HG02571 (cell line): ENCODE results near the gene SCAND1.
"Not testable (repeated sequence)": the region's sequence is repeated elsewhere in the genome, so short reads cannot be mapped to it uniquely, and the experiment has no call there.

Experiments
- ATAC-seq: cut with Tn5 transposase; IDR thresholded peaks from one replicate; pipeline ENCODE4 v1.9.1; 2021; ENCODE audit warnings: mild to moderate bottlenecking, moderate library complexity; ENCODE audit not compliant: unreplicated experiment

Gene SCAND1

GRCh38 chr20:35954200-35954906, at the start of gene SCAND1:
Gene SCAND1, minus strand, starts transcription at chr20:35954502. Its CDS starts 218 bp downstream, at chr20:35954284.
- peak; percentile 84 for ATAC-seq

DNA sequence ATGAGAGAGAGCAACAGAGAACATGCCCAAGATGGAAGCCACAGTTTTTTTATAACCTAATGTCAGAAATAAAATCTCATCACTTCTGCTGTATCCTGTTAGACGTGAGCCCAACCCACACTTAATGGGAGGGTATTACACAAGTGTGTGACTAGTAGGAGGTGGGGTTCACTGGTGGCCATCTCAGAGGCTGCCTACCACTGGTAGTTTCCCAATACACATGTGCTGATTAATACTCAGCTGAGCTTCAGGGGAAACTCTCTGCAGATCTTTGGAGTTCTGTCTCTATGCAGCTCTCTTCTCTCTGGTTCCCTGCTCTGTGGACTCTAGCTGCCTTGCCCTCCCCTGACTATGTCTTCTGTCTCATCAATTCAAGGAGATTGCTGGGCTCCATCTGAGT, 49.7 kb upstream of the SCAND1 start:
- ATAC-seq, result no peak

GRCh38 chr20:36002855-36003254, 48.6 kb upstream of the SCAND1 start:
- ATAC-seq, result no peak

- not testable (repeated sequence) for ATAC-seq
Observed at GRCh38 chr20:36001331-36001730, 47.0 kb upstream of the SCAND1 start.

- not testable (repeated sequence) for ATAC-seq
Observed at GRCh38 chr20:35996492-35996891, 42.2 kb upstream of the SCAND1 start.

DNA sequence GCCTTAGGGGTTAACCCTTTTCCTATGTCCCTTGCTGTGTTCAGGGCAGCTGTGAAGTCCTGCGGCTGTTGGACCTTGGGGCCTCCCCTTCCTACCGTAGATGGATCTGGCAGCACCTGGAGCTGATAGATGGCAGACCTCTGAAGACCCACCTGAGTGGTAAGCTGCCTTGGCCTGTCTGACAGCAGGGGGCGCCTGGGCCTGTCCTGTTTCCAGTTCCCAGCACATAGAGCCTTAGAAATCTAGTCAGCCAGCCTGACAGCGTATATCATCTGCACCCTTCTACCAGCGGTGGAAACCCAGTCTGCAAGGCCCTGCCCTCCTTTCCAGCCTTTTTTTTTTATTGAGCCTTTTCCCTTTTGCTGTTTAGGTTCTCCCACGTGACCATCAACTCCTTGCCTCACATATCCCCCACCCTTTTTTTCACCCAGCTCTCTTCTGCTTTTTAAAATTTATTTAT, 40.7 kb upstream of the SCAND1 start:
- ATAC-seq, result no peak

- no peak for ATAC-seq
Observed at GRCh38 chr20:35992713-35993335, 38.5 kb upstream of the SCAND1 start.

DNA sequence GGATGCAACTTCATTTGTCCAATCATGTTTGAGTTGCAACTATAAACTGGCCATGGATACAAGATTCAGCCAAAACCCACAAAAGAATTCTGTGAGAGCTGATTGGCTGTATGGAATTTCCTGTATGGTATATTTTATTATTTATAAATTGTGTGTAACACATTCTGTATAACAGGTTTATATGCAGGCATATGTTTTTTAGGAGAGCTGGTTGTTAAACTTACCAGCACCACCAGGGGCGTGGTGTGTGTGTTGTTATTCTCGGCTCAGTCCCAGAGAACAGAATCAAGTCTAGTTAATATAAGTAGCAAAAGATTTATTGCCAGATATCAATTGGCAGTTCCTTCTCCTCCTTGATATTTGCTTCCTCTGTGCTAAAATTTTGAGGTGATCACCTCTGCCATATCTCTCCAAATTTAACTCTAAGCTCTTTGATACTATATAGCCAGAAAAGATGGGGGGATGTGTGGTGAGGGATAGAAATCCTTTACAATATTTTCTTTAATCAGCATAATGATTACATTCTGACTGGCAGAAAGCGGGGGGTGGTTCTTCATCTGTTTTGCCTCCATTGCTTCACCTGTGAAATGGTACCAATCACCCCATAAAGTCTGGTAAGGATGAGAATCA, 37.0 kb upstream of the SCAND1 start:
- ATAC-seq, result no peak

- ATAC-seq, result no peak
Observed at GRCh38 chr20:35988910-35989463, 34.7 kb upstream of the SCAND1 start.

DNA sequence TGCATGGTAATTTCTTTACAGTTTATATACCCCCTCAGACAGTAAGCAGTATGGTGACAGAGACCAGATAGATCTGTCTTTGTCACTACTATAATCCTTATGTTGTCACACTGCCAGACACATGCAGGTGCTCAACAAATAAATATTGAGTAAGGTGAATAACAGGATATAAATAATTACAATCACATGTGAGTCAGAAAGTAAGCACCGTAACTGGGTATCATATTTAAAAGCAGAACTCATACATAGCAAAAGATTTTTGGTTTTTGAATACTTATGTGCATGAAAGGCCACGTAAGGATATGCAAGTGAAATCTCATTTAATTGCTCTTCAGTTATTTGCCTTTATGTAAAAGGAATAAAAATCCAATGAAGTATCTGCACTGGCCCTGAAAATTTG, 31.5 kb upstream of the SCAND1 start:
- ATAC-seq, result no peak

DNA sequence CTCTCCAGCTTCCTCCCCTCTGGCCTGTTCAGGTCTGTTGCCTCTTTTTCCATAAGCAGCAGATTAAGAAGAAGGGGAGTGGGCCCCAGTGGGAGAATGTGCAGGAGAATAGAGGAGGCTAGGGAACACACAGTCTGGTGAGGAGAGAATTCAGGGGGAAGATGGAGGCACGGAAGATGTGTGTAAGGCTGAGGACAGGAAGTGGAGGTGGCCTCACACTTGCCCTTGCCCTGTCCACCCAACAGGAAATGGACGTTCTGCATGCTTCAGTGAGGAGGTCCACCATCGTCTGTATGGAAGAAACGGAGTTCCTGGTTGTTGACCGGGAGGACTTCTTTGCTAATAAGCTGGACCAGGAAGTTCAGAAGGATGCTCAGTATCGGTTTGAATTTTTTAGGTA, 30.1 kb upstream of the SCAND1 start:
- ATAC-seq, result no peak

GRCh38 chr20:35981969-35982368, 27.7 kb upstream of the SCAND1 start:
- ATAC-seq, result no peak

- ATAC-seq, result no peak
Observed at GRCh38 chr20:35979544-35979943, 25.2 kb upstream of the SCAND1 start.

- ATAC-seq, result no peak
Observed at GRCh38 chr20:35978041-35978513, 23.8 kb upstream of the SCAND1 start.

GRCh38 chr20:35975576-35976373, 21.5 kb upstream of the SCAND1 start:
- no peak for ATAC-seq

- ATAC-seq, result no peak
Observed at GRCh38 chr20:35974256-35974655, 20.0 kb upstream of the SCAND1 start.

- ATAC-seq, result no peak
Observed at GRCh38 chr20:35972462-35972861, 18.2 kb upstream of the SCAND1 start.

- ATAC-seq, result no peak
Observed at GRCh38 chr20:35971981-35972380, 17.7 kb upstream of the SCAND1 start.

- ATAC-seq, result no peak
Observed at GRCh38 chr20:35968930-35969329, 14.6 kb upstream of the SCAND1 start.

DNA sequence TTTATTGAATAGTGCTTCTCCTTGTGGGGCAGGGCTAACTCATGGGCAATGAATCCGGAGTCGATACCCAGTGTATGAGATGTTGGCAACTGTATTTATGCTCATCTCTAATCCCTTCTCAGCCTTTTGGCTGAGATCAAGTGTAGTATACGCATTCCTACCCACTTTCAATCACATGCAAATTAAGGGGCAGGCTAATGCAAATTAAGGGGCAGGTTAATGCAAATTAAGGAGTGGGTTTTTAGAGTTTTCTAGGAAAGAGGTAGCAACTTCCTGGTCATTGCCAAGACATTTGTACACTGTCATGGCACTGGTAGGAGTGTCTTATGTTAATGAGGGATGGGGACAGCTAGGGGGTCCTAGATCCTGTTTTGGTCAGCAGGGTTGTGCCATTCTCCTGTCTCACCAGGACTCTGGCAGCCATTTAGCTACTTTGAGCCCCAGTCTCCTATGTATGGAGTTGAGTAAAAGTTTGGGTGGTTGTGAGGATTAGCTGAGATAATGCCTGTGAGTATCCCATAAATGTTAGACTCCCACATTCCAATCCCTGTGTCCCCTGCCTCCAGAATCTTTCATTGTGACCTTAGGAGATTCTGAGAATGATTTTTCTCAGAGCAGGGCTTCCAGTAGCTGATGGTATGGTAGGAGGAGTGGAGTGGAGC, 13.8 kb upstream of the SCAND1 start, which contains the start of gene CNBD2:
CNBD2 (plus strand) TSS at position 612 of the 662 bp plus-strand sequence. CDS start 173 bp downstream, outside the sequence.
- no peak for ATAC-seq
